Vagina (tissue), 2 donors: Measurements from ENCODE around the gene RNU7-1. TPM values are rescaled to one million over a fixed set of nuclear protein-coding genes. Genes with fewer than 3 reads are reported as not detected.

Experiments used
- DNase-seq, 2 donors: peaks; one replicate each; pipeline ENCODE4 v3.0.0-alpha.2; 2017; ENCODE audit errors: extremely low spot score in 2 of 2
- H3K27ac ChIP-seq: fragments of 200-600 bp; sonication (generic); one replicate; pipeline ENCODE4 v1.5.1; 2019
- H3K27me3 ChIP-seq: fragments of 200-600 bp; sonication (generic); one replicate; pipeline ENCODE4 v1.5.1; 2019
- H3K36me3 ChIP-seq, 2 donors: fragments of 200-600 bp; sonication (generic); one replicate each; pipeline ENCODE4 v1.5.1; 2017 to 2019
- H3K4me1 ChIP-seq: fragments of 200-600 bp; sonication (generic); one replicate; pipeline ENCODE4 v1.5.1; 2019
- H3K4me3 ChIP-seq, 2 donors: fragments of 200-600 bp; sonication (generic); 1 replicate in 1 of 2; 2 replicates in 1 of 2; pipeline ENCODE4 v1.5.1; 2016 to 2019
- H3K9me3 ChIP-seq: fragments of 200-600 bp; sonication (generic); one replicate; pipeline ENCODE4 v1.5.1; 2019
- CTCF ChIP-seq, 3 experiments: fragments of 450-650 bp in 2 of 3; fragments of 200-600 bp in 1 of 3; sonication (generic) in 1 of 3; IDR thresholded peaks; one replicate each; pipeline ENCODE4 v1.5.1; 2017 to 2019; ENCODE audit warnings: antibody characterized with exemption in 3 of 3, mild to moderate bottlenecking in 2 of 3, moderate library complexity in 2 of 3
- POLR2A ChIP-seq, 2 donors: fragments of 450-650 bp; IDR thresholded peaks; one replicate each; pipeline ENCODE4 v1.6.1; 2017; ENCODE audit warnings: antibody characterized with exemption in 2 of 2, mild to moderate bottlenecking in 2 of 2, moderate library complexity in 2 of 2
- POLR2AphosphoS5 ChIP-seq, 2 donors: sonication (generic); formaldehyde crosslinking; IDR thresholded peaks; one replicate each; pipeline ENCODE4 v1.9.0; 2017; ENCODE audit warnings: antibody characterized with exemption in 2 of 2, mild to moderate bottlenecking in 2 of 2, low read depth in 1 of 2; ENCODE audit not compliant: insufficient read depth in 1 of 2
- intact Hi-C: fragments of 100-400 bp; cut with DNase I; formaldehyde crosslinking; loops from one replicate; pipeline ENCODE4 v1.15.1; 2023
- total RNA-seq: library from RNA; depleted of rRNA; stranded (reverse); fragments of >200 nt; gene quantifications from one replicate; pipeline ENCODE4 v1.2.3, GENCODE V29; 2016

Gene RNU7-1
- total RNA-seq, 1 donor from 2014 or later, result not detected

DNA sequence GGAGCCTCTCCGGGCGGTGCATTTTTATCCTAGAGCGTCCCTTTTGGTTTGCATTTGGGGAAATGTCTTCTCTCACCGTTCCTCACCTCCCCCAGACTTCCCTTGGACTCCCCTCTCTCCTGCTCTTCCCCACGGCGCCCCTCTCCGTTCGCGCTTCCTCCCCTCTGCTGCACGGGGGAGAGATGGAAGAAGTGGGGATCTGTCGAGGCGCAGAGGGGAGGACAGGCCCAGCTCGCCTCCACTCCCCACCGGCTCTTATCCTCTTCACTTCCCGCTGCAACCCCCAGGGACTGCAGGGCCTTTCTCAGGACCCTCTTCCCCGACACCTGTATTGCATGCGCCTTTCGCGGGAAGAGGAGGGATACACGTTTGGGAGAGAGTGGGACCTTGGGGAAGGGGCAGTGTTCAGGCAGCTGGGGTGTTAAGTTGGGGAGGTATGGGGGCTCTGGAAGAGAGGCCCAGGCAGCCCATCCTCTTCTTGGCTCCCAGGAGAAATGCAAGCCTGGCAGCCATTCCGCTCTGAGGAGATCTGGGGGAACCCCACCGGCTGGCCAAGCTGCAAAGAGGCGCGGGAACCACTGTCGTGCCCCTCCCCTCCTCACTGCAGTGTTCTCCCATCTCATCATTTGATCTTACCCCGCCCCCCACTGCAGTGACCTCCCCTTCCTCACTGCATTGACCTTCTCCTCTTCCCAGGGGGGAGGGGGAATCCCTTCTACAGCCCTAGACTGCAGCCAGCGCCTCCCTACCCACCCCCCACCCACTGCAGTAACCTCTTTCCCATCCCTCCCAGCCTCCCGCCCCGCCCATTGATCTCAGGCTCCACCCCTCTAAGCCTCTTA lies 28.4 kb upstream of the RNU7-1 start:
- no peaks in the 10 kb centered on the region for H3K36me3 ChIP-seq
- H3K27ac ChIP-seq, result peak overlapping the region; percentile 92
- H3K4me1 ChIP-seq, result peaks cover 25% of the 10 kb centered on the region
- TF ChIP-seq CTCF (IDR thresholded peaks at IDR 0.05), result no peak
- no peaks in the 10 kb centered on the region for H3K27me3 ChIP-seq
- H3K9me3 ChIP-seq, result no peaks in the 10 kb centered on the region
- intact Hi-C loops, result no loop called here
- H3K4me3 ChIP-seq, result peak overlapping the region; percentile 70 to 73
- no peak for DNase-seq

DNA sequence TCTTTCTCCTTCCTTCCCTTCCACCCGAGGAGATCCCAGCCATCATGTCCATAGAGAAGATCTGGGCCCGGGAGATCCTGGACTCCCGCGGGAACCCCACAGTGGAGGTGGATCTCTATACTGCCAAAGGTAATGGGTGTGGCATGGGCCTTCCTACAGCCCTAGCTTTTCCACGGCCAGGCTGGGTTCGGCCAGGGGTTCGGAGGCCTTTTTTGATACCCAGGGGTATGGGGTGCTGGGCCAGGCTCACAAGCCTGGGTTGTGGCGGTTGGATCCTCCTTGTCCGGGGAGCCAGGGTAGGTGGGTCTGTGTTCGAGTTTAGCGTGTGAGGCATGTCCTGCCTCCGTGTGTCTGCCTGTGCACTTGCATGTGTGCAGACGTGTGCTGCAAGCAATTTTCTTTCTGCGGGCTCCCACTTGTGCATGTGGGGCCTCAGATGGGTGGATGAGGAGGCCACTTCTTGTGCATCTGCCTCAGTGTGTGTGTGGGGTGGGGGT lies 27.8 kb upstream of the RNU7-1 start:
- Histone ChIP-seq H3K4me1 (peaks cover 25% of the 10 kb centered on the region), H3K27me3 (no peaks in the 10 kb centered on the region), H3K4me3 (peak overlapping the region; percentile 70 to 73), H3K36me3 (no peaks in the 10 kb centered on the region), H3K9me3 (no peaks in the 10 kb centered on the region), H3K27ac (peak overlapping the region; percentile 92)
- no peak for TF ChIP-seq CTCF (IDR thresholded peaks at IDR 0.05)
- TF ChIP-seq POLR2AphosphoS5 (IDR thresholded peaks at IDR 0.05; ENCODE audit: insufficient read depth in 1 of 2, low read depth in 1 of 2), result no peak
- DNase-seq, result no peak
- intact Hi-C loops, result no loop called here

DNA sequence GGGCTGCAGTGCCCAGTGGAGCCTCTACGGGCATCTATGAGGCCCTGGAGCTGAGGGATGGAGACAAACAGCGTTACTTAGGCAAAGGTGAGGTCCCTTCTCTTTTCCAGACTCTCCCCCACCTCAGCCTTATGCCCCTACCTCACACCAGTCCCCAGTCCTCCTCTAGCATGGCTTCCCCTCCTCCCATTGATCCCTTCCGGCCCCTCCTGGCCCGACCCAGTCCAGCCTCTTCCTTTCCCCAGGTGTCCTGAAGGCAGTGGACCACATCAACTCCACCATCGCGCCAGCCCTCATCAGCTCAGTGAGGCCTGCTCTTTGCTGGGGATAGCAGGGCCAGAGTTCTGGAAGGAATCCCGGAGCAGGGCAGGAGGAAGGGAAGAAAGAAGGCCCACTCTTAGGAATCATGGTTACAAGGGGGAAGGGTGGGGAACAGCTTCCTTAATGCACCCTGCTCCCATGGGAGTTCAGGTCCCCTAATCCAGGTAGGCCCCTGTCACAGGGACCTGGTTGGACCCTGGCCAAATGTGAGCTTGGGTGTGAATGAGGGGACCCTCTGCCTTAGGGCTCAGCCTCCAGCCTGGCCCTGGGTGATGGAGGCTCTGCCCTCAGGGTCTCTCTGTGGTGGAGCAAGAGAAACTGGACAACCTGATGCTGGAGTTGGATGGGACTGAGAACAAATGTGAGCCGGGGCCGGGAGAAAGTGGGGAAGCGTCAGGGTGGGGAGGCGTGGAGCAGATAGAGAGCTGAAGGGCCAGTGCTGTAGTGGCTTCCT lies 27.0 kb upstream of the RNU7-1 start:
- Histone ChIP-seq H3K4me1 (peaks cover 25% of the 10 kb centered on the region), H3K36me3 (peaks cover 0 to 4% of the 10 kb centered on the region in 2 donors), H3K4me3 (no peak overlapping the region), H3K27ac (no peak overlapping the region), H3K9me3 (no peaks in the 10 kb centered on the region), H3K27me3 (no peaks in the 10 kb centered on the region)
- no peak for DNase-seq
- intact Hi-C loops, result no loop called here
- TF ChIP-seq POLR2A (IDR thresholded peaks at IDR 0.05) (no peak), CTCF (IDR thresholded peaks at IDR 0.05) (no peak), POLR2AphosphoS5 (IDR thresholded peaks at IDR 0.05; ENCODE audit: insufficient read depth in 1 of 2, low read depth in 1 of 2) (no peak)

DNA sequence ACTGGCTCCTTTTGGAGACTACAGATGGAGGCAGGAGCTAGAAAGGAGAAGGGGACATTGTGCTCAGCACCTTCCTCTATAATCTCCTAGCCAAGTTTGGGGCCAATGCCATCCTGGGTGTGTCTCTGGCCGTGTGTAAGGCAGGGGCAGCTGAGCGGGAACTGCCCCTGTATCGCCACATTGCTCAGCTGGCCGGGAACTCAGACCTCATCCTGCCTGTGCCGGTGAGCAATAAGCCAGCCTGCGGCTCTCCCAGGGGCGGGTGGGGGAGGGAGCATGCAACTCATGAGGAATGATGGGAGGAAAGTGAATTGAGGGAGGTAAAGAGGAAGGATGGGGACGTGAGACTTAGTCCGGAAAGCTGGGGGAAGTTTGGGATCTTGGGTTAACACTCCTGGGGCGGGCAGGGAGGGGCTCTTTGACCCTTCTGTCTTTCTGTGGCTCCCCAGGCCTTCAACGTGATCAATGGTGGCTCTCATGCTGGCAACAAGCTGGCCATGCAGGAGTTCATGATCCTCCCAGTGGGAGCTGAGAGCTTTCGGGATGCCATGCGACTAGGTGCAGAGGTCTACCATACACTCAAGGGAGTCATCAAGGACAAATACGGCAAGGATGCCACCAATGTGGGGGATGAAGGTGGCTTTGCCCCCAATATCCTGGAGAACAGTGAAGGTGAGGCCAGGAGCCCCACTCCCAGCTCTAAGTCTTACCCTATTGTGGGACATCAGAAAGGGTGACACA lies 26.0 kb upstream of the RNU7-1 start:
- Histone ChIP-seq H3K4me3 (no peak overlapping the region), H3K27ac (no peak overlapping the region), H3K9me3 (no peaks in the 10 kb centered on the region), H3K27me3 (no peaks in the 10 kb centered on the region), H3K36me3 (peaks cover 0 to 10% of the 10 kb centered on the region in 2 donors), H3K4me1 (peaks cover 25% of the 10 kb centered on the region)
- no peak for DNase-seq
- intact Hi-C loops, result no loop called here
- TF ChIP-seq CTCF (IDR thresholded peaks at IDR 0.05) (no peak), POLR2AphosphoS5 (IDR thresholded peaks at IDR 0.05; ENCODE audit: insufficient read depth in 1 of 2, low read depth in 1 of 2) (no peak), POLR2A (IDR thresholded peaks at IDR 0.05) (no peak)
